HepG2 (cell line): Measurements from ENCODE around the gene MAEA. TPM values are rescaled to one million over a fixed set of nuclear protein-coding genes. Genes with fewer than 3 reads are reported as not detected.

Experiments
- ATAC-seq: fragments of 200-7000 bp; cut with Tn5 transposase; 3 replicates; pipeline ENCODE4 v1.9.1; 2020; ENCODE audit warnings: mild to moderate bottlenecking, moderate library complexity
- BruUV-seq: library from RNA; stranded (reverse); fragments of 400-500 nt; replicated peaks from 2 replicates; lab custom pipeline; 2021; lab: Mats Ljungman, UMichigan
- CTCF ChIA-PET: fragments of 300-600 bp; formaldehyde crosslinking; extraction: SDS; loops from one replicate; lab custom pipeline; 2021; ENCODE audit warnings: low total read pairs, inconsistent platforms, low intra/inter-chr PET ratio; lab: Yijun Ruan, JAX
- POLR2A ChIA-PET: fragments of 350-600 bp; sonication (Branson Sonifier 250); formaldehyde crosslinking; loops from one replicate; lab custom pipeline; 2020; ENCODE audit warnings: antibody characterized with exemption, inconsistent platforms; lab: Yijun Ruan, JAX
- DNase-seq: peaks from one replicate; pipeline ENCODE4 v3.0.0-alpha.2; 2015; ENCODE audit warnings: low spot score
- FAIRE-seq: peaks from 3 replicates; lab custom pipeline; 2011; peaks lifted over from hg19 to GRCh38; lab: Jason Lieb, UNC
- H2AFZ ChIP-seq: one replicate; pipeline ENCODE4 v1.6.1; 2011; ENCODE audit warnings: low read length, inconsistent platforms
- H3K27ac ChIP-seq: fragments of 300-600 bp; 3 replicates; pipeline ENCODE4 v1.8.0; 2011; ENCODE audit warnings: mixed run types, mild to moderate bottlenecking, mixed read lengths, low read length, inconsistent platforms; ENCODE audit not compliant: insufficient read depth; ENCODE audit errors: extremely low read length
- H3K27me3 ChIP-seq, 2 experiments: fragments of 200-600 bp in 1 of 2; 2 replicates in 1 of 2; 3 replicates in 1 of 2; pipeline versions ENCODE4 v1.6.0 to v1.8.0; 2011; ENCODE audit warnings: low read length in 2 of 2, mild to moderate bottlenecking in 2 of 2, moderate library complexity in 2 of 2, inconsistent platforms in 1 of 2; ENCODE audit not compliant: insufficient read depth in 2 of 2, control insufficient read depth in 1 of 2
- H3K36me3 ChIP-seq, 2 experiments: fragments of 200-600 bp in 1 of 2; replicated peaks in 1 of 2; 2 replicates in 1 of 2; 3 replicates in 1 of 2; pipeline versions ENCODE4 v1.5.1 to v1.8.0; 2011; ENCODE audit warnings: low read length in 2 of 2, inconsistent platforms in 1 of 2; ENCODE audit not compliant: insufficient read depth in 2 of 2, control insufficient read depth in 1 of 2
- H3K4me1 ChIP-seq: 2 replicates; pipeline ENCODE4 v1.5.1; 2012; ENCODE audit warnings: low read length, inconsistent platforms; ENCODE audit not compliant: insufficient read depth
- H3K4me2 ChIP-seq: 2 replicates; pipeline ENCODE4 v1.6.0; 2011; ENCODE audit warnings: low read depth, low read length, inconsistent platforms
- H3K4me3 ChIP-seq, 3 experiments: fragments of 200-600 bp in 1 of 3; sonication (generic), shearing (Covaris generic) in 1 of 3; replicated peaks in 1 of 3; 2 replicates each; pipeline ENCODE4 v1.5.1; 2011 to 2016; ENCODE audit warnings: low read length in 3 of 3, inconsistent platforms in 2 of 3, low read depth in 2 of 3, mild to moderate bottlenecking in 2 of 3, control low read depth in 1 of 3, mixed read lengths in 1 of 3; ENCODE audit not compliant: insufficient read depth in 1 of 3
- H3K79me2 ChIP-seq: one replicate; pipeline ENCODE4 v1.6.1; 2011; ENCODE audit warnings: low read length, inconsistent platforms; ENCODE audit not compliant: insufficient read depth
- H3K9ac ChIP-seq: 2 replicates; pipeline ENCODE4 v1.6.0; 2011; ENCODE audit warnings: mild to moderate bottlenecking, low read depth, low read length, inconsistent platforms; ENCODE audit not compliant: insufficient read depth
- H3K9me3 ChIP-seq: 2 replicates; pipeline ENCODE4 v1.5.1; 2012; ENCODE audit warnings: mild to moderate bottlenecking, low read length
- H4K20me1 ChIP-seq: 2 replicates; pipeline ENCODE4 v1.6.0; 2011; ENCODE audit warnings: inconsistent platforms, mild to moderate bottlenecking, low read length, moderate library complexity; ENCODE audit not compliant: insufficient read depth
- MAF1 ChIP-seq: sonication (generic); formaldehyde crosslinking; IDR thresholded peaks from 2 replicates; pipeline ENCODE4 v1.5.0; 2020; ENCODE audit warnings: missing genetic modification reagents, borderline replicate concordance
- SNAPC2 ChIP-seq: sonication (generic); formaldehyde crosslinking; IDR thresholded peaks from 2 replicates; pipeline ENCODE4 v1.8.1; 2022; ENCODE audit warnings: mild to moderate bottlenecking, missing genetic modification reagents
- ZNF609 ChIP-seq: sonication (generic); formaldehyde crosslinking; IDR thresholded peaks from 2 replicates; pipeline ENCODE4 v1.4.0; 2020; ENCODE audit warnings: mild to moderate bottlenecking, missing genetic modification reagents, borderline replicate concordance
- ZNF670 ChIP-seq: sonication (generic); formaldehyde crosslinking; IDR thresholded peaks from 2 replicates; pipeline ENCODE4 v1.8.0; 2022; ENCODE audit warnings: mild to moderate bottlenecking, missing genetic modification reagents, borderline replicate concordance
- ZNF749 ChIP-seq: sonication (generic); formaldehyde crosslinking; IDR thresholded peaks from 2 replicates; pipeline ENCODE4 v1.8.0; 2022; ENCODE audit warnings: mild to moderate bottlenecking, missing genetic modification reagents, moderate library complexity, borderline replicate concordance
- WGBS: methylation state at CpG from one replicate; pipeline ENCODE4 v1.1.6; 2017; ENCODE audit warnings: low lambda C conversion rate; 5-methylcytosine and 5-hydroxymethylcytosine counted together
- in situ Hi-C: cut with HindIII; loops from 2 replicates; pipeline ENCODE4 v1.10.0; 2017; ENCODE audit warnings: low pct_unique_long_range_greater_than_20kb; ENCODE audit not compliant: extremely low pct_ligation_motif_present
- intact Hi-C: fragments of 100-400 bp; cut with micrococcal nuclease; formaldehyde crosslinking; loops from one replicate; pipeline ENCODE4 v1.10.0; 2022; ENCODE audit not compliant: unreplicated experiment
- polyA plus RNA-seq, 8 experiments: library from polyadenylated mRNA; depleted of rRNA in 3 of 8; stranded (reverse) in 7 of 8; unstranded in 1 of 8; fragments of >200 nt; fragmentation: Illumina TruSeq in 4 of 8; extraction: Trizol in 4 of 8; gene quantifications; 2 replicates each; pipeline versions ENCODE4 v1.2.1 to v1.2.3, GENCODE V29; 2011 to 2016; ENCODE audit warnings: low read depth in 4 of 8, missing spikeins in 1 of 8, mixed read lengths in 1 of 8; ENCODE audit not compliant: insufficient read depth in 1 of 8
- total RNA-seq, 5 experiments: library from RNA; depleted of rRNA; stranded (reverse); fragments of >200 nt; fragmentation: Illumina TruSeq; extraction: Trizol; gene quantifications; 2 replicates each; pipeline ENCODE4 v1.2.3, GENCODE V29; 2016; ENCODE audit warnings: low read depth in 1 of 5

Gene MAEA
- total and polyA plus RNA-seq, 2 of the 13 experiments (the other 11 are each of a cell fraction or from before 2014, with no cell fraction given): 52.0 to 57.1 TPM

- no peak for ATAC-seq
- in situ Hi-C loops (no loop called here), intact Hi-C loops (no loop called here)
- no peak for FAIRE-seq
- Histone ChIP-seq H2AFZ (no peak overlapping the region), H3K4me1 (peaks cover 25% of the 10 kb centered on the region), H3K36me3 (peaks cover 8 to 29% of the 10 kb centered on the region in 2 experiments), H3K9ac (no peak overlapping the region), H4K20me1 (peaks cover 56% of the 10 kb centered on the region), H3K27ac (no peak overlapping the region), H3K4me2 (no peak overlapping the region), H3K4me3 (no peak overlapping the region), H3K9me3 (no peaks in the 10 kb centered on the region), H3K27me3 (no peaks in the 10 kb centered on the region), H3K79me2 (peaks cover 78% of the 10 kb centered on the region)
- 95% methylated on average over 22 of the region's 30 CpGs for WGBS
- ChIA-PET CTCF (no interaction called here), POLR2A (no interaction called here)
- BruUV-seq: no TSS peak
- TF ChIP-seq ZNF670: no peak
- no peak for TF ChIP-seq ZNF609 (CRISPR knock-in tag)
- no peak for TF ChIP-seq SNAPC2 (CRISPR knock-in tag)
- TF ChIP-seq MAF1 (CRISPR knock-in tag): no peak
- no peak for TF ChIP-seq ZNF749 (CRISPR knock-in tag)
- DNase-seq: no peak
Measured at GRCh38 chr4:1242506-1243450, 46.9 kb upstream of the MAEA start.
